GM18909 (cell line): ENCODE measurements around the gene CAVIN1.

Source experiments
- ATAC-seq: cut with Tn5 transposase; IDR thresholded peaks from one replicate; pipeline ENCODE4 v1.9.1; 2021; ENCODE audit warnings: mild to moderate bottlenecking; ENCODE audit not compliant: unreplicated experiment, poor library complexity

Gene CAVIN1

DNA sequence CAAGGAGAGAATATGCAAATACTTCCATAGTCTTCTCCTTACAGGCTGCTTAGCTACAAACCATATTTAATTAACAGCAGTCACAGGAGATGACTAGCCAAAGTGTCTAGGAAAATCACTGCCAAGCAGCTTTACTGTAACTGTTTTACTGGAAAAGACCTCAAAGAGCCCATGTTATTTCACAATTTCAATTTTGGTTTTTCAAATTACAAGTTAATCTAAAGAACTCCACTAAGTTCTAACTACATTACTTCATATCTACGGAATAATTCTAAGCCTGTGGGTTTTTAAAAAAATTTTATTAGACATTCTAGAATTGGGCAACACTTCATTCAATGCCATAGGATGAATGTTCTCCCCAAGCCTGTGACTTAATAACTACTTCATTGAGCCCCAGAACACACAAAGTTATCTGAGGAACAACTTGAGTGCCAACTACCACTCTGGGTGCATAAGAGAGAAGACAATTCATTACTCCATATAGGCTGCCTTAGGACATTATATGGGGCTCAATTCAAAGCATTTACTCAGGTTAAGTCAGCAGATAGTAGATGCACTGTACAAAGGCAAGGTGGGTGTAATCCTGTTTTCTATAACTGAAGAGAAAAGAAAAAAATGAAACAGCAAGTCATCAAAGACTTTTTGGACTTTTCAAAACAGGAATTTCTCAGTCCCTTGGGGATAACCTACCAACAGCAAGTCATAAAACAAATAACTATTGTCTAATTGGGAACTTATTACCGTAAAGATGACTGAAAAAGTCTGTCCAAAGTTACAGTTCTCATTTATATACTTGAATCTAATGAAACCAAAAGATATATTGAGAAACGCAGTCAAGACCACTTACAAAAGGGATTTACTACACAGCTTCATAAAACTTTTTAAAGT, 67.9 kb downstream of the CAVIN1 start:
- no peak for ATAC-seq
